K562 (cell line): ENCODE measurements around the gene RHOV. TPM values are rescaled to one million over a fixed set of nuclear protein-coding genes. Genes with fewer than 3 reads are reported as not detected.

ENCODE experiments used
- CBX8 ChIP-seq: fragments of 200-600 bp; sonication (generic); IDR thresholded peaks from 2 replicates; pipeline ENCODE4 v1.6.1; 2012; ENCODE audit warnings: borderline replicate concordance, mixed run types, low read depth, mild to moderate bottlenecking, moderate library complexity, mixed read lengths, low read length, control low read depth, inconsistent platforms; ENCODE audit not compliant: poor library complexity, severe bottlenecking; ENCODE audit errors: extremely low read depth
- MIER1 ChIP-seq: fragments of 450-650 bp; IDR thresholded peaks from 2 replicates; pipeline ENCODE4 v1.6.1; 2016; ENCODE audit warnings: antibody characterized with exemption, mild to moderate bottlenecking, low read depth
- POLR2G ChIP-seq: fragments of 200-400 bp; formaldehyde crosslinking; IDR thresholded peaks from 2 replicates; pipeline ENCODE4 v1.6.1; 2017; ENCODE audit warnings: low read depth, mild to moderate bottlenecking, antibody characterized with exemption, low read length, moderate library complexity
- PPARD ChIP-seq: fragments of 250-450 bp; sonication (Bioruptor Pico); IDR thresholded peaks from 2 replicates; pipeline ENCODE4 v1.8.0; 2022; ENCODE audit warnings: inconsistent platforms, mild to moderate bottlenecking, moderate library complexity
- TCFL5 ChIP-seq: fragments of 250-450 bp; sonication (Bioruptor Pico); conservative IDR thresholded peaks from 2 replicates; pipeline ENCODE4 v1.6.1; 2021; ENCODE audit warnings: mild to moderate bottlenecking, moderate library complexity, matching md5 sums
- U2AF2 ChIP-seq: fragments of 200-400 bp; formaldehyde crosslinking; optimal IDR thresholded peaks from 2 replicates; pipeline ENCODE3; 2017; ENCODE audit warnings: low read depth, mild to moderate bottlenecking, low read length
- polyA plus RNA-seq, 8 experiments: library from polyadenylated mRNA; depleted of rRNA in 4 of 8; stranded (reverse) in 5 of 8; unstranded in 3 of 8; fragments of >200 nt; fragmentation: Nextera tagmentation in 2 of 8; fragmentation: Illumina TruSeq in 1 of 8; extraction: Ambion mirVana in 2 of 8; extraction: Trizol in 1 of 8; gene quantifications; 2 replicates each; pipeline versions ENCODE4 v1.2.1 to v1.2.3, GENCODE V29; 2011 to 2014; ENCODE audit warnings: inconsistent platforms in 1 of 8, missing spikeins in 1 of 8
- total RNA-seq, 7 experiments: library from RNA; depleted of rRNA in 6 of 7; stranded (reverse); fragments of >200 nt in 6 of 7; fragmentation: Illumina TruSeq in 2 of 7; extraction: Trizol in 2 of 7; gene quantifications; 2 replicates each; pipeline versions ENCODE4 v1.2.1 to v1.2.3, GENCODE V29; 2011 to 2021; ENCODE audit warnings: low replicate concordance in 1 of 7
- TF ChIP-seq, protein P1 (sequence below): conservative IDR thresholded peaks from 2 replicates; pipeline ENCODE4 v1.6.1; 2011; ENCODE audit warnings: low read depth, mild to moderate bottlenecking, low read length; ENCODE audit not compliant: control insufficient read depth
- TF ChIP-seq, protein P2 (sequence below): fragments of 450-650 bp; formaldehyde crosslinking; IDR thresholded peaks from 2 replicates; pipeline ENCODE4 v1.4.0; 2020; ENCODE audit warnings: mild to moderate bottlenecking, moderate library complexity
- TF ChIP-seq, protein P3 (sequence below): fragments of 250-450 bp; sonication (Bioruptor Pico); IDR thresholded peaks from 2 replicates; pipeline ENCODE4 v1.4.0; 2020
- TF ChIP-seq, protein P4 (sequence below): sonication (generic); formaldehyde crosslinking; IDR thresholded peaks from 2 replicates; pipeline ENCODE4 v1.8.0; 2022; ENCODE audit warnings: mild to moderate bottlenecking, missing genetic modification reagents
- TF ChIP-seq, protein P5 (sequence below): fragments of 250-450 bp; sonication (Bioruptor Pico); IDR thresholded peaks from 2 replicates; pipeline ENCODE4 v1.5.0; 2021
- TF ChIP-seq, protein P6 (sequence below): IDR thresholded peaks from 2 replicates; pipeline ENCODE4 v1.6.1; 2011; ENCODE audit not compliant: insufficient read length; ENCODE audit errors: extremely low read depth

Gene RHOV
- total and polyA plus RNA-seq, 9 of the 15 experiments (the other 6 are each of a cell fraction or from before 2014, with no cell fraction given), result 0.08 to 2.0 (median 1.1) TPM

DNA sequence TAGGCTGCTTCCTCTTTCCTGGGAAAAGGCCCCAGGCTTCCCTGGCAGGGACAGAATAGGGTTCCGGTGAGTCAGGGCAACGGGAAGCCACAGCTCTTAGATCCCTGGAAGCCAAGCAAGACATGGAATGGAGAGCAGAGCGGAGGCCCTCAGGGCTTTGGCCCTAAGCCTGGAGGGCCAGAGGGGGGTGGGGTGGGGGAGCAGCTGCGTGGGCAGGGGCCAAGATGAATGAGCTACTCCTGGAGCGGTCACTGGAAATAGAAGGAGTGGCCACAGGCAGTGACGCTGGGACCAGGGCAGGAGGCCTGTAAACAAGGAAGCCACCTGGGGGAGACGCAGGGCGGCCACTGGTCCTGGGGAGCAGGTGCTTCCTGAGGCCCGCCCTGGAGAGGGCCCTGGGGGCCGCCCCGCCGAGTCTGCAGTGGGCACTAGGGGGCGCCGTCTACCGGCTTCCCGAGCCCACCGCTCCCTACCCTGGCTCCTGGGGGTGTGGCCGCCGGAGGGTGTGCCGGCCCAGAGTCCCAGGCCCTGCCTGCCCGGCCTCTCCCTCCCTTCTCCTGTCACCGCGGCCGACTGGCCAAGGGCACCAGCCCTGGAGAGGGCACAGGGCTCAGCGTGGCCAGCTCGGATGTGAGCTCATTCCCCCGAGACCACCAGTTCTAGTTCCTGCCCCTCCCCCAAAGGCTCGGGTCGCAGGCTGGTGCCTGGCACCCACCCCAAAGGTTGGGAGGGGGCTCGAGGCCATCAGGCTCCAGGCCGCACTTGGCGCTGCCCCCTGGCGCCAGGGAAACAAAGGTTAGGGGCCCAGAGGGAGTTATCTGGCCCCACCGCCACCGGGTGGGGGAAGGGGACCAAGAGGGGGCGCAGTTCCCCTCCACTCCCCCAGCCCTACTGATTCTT, 32.3 kb upstream of the RHOV start (continued):
- TF ChIP-seq, protein P1, sequence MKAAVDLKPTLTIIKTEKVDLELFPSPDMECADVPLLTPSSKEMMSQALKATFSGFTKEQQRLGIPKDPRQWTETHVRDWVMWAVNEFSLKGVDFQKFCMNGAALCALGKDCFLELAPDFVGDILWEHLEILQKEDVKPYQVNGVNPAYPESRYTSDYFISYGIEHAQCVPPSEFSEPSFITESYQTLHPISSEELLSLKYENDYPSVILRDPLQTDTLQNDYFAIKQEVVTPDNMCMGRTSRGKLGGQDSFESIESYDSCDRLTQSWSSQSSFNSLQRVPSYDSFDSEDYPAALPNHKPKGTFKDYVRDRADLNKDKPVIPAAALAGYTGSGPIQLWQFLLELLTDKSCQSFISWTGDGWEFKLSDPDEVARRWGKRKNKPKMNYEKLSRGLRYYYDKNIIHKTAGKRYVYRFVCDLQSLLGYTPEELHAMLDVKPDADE, result peak; percentile 43; the same call in 1 of the 2 replicates
- TF ChIP-seq, protein P2, sequence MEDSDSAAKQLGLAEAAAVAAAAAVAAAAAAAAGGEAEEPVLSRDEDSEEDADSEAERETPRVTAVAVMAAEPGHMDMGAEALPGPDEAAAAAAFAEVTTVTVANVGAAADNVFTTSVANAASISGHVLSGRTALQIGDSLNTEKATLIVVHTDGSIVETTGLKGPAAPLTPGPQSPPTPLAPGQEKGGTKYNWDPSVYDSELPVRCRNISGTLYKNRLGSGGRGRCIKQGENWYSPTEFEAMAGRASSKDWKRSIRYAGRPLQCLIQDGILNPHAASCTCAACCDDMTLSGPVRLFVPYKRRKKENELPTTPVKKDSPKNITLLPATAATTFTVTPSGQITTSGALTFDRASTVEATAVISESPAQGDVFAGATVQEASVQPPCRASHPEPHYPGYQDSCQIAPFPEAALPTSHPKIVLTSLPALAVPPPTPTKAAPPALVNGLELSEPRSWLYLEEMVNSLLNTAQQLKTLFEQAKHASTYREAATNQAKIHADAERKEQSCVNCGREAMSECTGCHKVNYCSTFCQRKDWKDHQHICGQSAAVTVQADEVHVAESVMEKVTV (CRISPR knock-in tag), result 0 out of 2 replicates have a peak, but pooled peaks have one; percentile 50
- TF ChIP-seq, protein P3, sequence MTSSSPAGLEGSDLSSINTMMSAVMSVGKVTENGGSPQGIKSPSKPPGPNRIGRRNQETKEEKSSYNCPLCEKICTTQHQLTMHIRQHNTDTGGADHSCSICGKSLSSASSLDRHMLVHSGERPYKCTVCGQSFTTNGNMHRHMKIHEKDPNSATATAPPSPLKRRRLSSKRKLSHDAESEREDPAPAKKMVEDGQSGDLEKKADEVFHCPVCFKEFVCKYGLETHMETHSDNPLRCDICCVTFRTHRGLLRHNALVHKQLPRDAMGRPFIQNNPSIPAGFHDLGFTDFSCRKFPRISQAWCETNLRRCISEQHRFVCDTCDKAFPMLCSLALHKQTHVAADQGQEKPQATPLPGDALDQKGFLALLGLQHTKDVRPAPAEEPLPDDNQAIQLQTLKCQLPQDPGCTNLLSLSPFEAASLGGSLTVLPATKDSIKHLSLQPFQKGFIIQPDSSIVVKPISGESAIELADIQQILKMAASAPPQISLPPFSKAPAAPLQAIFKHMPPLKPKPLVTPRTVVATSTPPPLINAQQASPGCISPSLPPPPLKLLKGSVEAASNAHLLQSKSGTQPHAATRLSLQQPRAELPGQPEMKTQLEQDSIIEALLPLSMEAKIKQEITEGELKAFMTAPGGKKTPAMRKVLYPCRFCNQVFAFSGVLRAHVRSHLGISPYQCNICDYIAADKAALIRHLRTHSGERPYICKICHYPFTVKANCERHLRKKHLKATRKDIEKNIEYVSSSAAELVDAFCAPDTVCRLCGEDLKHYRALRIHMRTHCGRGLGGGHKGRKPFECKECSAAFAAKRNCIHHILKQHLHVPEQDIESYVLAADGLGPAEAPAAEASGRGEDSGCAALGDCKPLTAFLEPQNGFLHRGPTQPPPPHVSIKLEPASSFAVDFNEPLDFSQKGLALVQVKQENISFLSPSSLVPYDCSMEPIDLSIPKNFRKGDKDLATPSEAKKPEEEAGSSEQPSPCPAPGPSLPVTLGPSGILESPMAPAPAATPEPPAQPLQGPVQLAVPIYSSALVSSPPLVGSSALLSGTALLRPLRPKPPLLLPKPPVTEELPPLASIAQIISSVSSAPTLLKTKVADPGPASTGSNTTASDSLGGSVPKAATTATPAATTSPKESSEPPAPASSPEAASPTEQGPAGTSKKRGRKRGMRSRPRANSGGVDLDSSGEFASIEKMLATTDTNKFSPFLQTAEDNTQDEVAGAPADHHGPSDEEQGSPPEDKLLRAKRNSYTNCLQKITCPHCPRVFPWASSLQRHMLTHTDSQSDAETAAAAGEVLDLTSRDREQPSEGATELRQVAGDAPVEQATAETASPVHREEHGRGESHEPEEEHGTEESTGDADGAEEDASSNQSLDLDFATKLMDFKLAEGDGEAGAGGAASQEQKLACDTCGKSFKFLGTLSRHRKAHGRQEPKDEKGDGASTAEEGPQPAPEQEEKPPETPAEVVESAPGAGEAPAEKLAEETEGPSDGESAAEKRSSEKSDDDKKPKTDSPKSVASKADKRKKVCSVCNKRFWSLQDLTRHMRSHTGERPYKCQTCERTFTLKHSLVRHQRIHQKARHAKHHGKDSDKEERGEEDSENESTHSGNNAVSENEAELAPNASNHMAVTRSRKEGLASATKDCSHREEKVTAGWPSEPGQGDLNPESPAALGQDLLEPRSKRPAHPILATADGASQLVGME (CRISPR knock-in tag), result no peak
- TF ChIP-seq, protein P4, sequence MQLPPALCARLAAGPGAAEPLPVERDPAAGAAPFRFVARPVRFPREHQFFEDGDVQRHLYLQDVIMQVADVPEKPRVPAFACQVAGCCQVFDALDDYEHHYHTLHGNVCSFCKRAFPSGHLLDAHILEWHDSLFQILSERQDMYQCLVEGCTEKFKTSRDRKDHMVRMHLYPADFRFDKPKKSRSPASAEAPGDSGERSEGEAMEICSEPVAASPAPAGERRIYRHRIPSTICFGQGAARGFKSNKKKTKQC (CRISPR knock-in tag), result 0 out of 2 replicates have a peak, but pooled peaks have one; percentile 19
- TF ChIP-seq MIER1 (no peak), PPARD (CRISPR knock-in tag) (no peak), POLR2G (peak; percentile 72), TCFL5 (no peak), CBX8 (no peak), U2AF2 (no peak)
- TF ChIP-seq, protein P5, sequence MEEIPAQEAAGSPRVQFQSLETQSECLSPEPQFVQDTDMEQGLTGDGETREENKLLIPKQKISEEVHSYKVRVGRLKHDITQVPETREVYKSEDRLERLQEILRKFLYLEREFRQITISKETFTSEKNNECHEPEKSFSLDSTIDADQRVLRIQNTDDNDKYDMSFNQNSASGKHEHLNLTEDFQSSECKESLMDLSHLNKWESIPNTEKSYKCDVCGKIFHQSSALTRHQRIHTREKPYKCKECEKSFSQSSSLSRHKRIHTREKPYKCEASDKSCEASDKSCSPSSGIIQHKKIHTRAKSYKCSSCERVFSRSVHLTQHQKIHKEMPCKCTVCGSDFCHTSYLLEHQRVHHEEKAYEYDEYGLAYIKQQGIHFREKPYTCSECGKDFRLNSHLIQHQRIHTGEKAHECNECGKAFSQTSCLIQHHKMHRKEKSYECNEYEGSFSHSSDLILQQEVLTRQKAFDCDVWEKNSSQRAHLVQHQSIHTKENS (CRISPR knock-in tag), result no peak
- TF ChIP-seq, protein P6, sequence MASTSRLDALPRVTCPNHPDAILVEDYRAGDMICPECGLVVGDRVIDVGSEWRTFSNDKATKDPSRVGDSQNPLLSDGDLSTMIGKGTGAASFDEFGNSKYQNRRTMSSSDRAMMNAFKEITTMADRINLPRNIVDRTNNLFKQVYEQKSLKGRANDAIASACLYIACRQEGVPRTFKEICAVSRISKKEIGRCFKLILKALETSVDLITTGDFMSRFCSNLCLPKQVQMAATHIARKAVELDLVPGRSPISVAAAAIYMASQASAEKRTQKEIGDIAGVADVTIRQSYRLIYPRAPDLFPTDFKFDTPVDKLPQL, result no peak
